8988T (cell line): ENCODE measurements around the gene EXD3.

ENCODE experiments used
- DNase-seq: peaks from one replicate; pipeline ENCODE4 v3.0.0; 2011

The EXD3 gene

GRCh38 chr9:137303151-137303892 is 119.6 kb downstream of the EXD3 start:
- DNase-seq: no peak

DNA sequence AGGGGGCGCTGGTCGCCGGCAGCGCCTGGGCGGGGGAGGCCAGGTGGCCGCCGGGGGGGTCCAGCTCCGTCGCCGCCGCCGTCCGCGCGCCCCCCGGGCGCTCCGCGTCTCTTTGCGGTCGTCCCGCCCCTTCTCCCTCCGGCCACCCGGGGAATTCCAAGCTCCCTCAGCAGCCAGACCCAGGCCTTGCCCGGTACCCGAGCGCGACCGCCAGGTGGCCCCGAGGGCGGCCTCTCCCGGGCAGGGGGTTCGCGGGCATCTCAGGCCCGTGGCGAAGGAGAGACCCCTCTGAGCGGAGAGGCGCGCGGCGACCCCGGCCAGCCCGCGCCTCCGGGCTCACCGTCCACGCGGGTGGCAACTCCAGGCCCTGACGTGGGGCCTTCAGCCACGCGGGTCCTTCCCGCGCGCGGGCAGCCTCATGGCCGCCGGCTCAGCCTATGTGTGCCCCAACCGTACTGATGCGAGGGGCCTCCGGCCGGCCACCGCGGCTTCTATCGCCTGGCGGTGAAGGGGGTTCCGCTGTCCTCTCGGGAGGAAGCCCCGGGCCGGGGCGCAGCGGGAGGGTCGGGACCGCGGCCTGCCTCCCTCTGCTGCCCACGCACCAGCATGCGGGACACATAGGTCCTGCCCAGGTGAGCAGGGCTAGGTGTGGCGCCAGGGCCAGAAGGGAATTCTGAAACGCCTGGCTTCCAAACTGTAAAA is 120.4 kb downstream of the EXD3 start:
- DNase-seq: peak; percentile 98

DNA sequence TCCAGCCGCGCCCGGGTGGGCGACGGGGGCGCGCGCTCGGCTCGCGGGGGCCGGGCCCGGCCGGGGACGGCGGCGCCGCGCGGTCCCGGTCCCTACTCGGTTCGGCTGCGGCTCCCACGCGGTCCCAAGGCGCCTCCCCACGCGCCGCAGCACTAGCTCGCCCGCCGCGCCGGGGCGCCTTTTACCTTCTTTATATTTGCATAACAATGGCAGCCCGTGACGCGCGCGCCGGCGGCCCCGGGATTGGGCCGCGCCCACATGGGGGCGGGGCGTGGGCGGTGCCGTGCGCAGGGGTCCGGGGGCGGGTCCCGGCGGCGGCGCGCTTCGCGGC is 120.9 kb downstream of the EXD3 start, which contains the start of gene NRARP:
Gene NRARP, minus strand, starts transcription at position 154 of the 331 bp plus-strand sequence. CDS start 343 bp downstream, outside the sequence.
- peak; percentile 91 for DNase-seq

- DNase-seq: peak; percentile 89
These were observed 121.6 kb downstream of the EXD3 start for GRCh38 chr9:137301081-137301947.

DNA sequence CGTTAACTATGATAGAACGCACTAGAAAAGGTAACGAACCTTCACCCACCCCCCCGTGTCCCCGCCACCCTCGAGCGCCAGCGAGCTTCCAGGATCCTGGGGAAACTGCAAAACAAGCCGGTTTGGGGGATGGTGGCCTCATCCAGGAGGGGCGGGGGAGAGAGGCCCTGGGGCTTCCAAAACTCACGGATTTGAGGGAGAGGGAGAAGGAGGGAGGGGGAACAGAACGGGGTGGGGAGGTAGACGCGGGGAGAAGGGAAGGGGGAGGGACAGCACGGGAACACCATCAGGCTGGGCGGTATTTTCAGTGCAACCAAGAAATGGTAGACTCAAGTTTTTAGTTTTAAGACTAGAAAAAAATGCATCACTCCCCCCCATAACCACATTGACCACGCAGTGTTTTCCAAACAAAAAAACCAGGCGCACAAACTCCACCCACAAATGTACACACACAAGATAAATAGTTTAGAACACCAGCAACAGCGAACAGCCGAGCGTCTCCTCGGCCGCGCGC is 122.3 kb downstream of the EXD3 start:
- no peak for DNase-seq

DNA sequence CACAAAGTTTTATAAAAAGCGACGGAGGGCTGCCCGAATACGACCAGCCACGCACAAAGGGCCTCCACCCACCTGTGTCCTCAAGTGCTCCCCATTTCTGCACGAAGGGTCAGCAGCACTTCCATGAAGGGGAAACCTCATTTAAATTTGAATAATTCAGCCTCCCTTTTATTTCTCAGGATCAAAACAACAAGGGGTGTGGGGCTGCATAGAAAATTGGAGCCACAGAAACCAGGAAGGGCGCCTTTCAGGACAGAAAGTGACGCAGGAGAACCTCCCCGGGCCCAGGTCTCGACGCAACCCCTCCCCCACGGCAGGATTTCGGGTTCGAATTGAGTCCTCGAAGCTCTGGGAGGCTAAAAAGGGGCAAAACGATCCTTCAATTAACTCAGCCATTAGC is 123.0 kb downstream of the EXD3 start:
- DNase-seq: no peak

GRCh38 chr9:137299203-137299565 is 123.8 kb downstream of the EXD3 start:
- no peak for DNase-seq

- no peak for DNase-seq
These were observed 124.4 kb downstream of the EXD3 start for GRCh38 chr9:137298401-137299202.

- DNase-seq: no peak
These were observed 125.0 kb downstream of the EXD3 start for GRCh38 chr9:137297966-137298365.

DNA sequence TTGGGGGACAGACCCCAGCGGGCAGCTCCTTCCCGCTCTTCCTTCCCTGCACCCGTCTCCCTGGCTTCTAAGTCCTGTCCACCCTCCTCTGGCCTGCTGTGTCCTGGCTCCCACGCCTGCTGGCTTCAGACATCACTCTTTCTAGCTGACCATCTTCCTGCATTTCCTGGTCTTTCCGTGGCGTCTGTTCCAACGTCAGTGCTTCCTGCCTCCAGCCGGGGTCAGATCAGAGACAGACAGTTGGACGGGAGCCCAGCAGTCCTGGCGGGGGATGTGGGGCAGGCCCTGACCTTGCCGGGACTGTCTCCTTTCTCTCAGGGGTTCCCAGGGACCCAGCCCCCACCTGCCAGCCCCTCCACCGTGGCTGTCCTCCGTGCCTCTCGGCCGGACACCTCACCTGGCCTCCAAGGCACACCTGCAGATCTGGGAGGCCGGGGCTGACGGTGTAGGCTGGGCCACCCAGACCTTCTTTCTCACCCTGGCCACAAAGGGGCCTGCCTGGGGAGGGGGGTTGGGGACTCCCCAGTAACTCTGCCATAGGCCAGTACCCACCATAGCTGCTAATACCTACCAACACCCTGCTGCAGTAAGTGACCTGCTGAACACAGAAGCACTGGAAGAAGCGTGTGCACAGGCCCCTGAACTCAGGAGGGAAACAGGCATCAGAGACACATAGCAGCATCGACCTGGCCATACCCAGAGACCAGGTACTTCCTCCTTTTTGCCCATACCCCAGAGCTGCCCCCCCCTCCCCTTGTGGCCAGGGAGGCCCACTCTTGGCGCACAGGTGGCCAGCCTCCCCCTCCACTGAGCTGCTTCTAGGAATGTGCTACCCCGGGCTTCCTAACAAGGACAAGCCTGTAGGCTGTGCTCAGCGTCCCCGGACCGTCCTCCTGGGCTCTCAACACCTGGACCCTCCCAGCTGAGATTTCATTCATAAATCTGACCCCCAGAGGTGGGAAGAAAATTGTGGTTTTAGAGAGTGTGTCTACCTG is 126.0 kb downstream of the EXD3 start:
- DNase-seq: no peak

- no peak for DNase-seq
These were observed 126.9 kb downstream of the EXD3 start for GRCh38 chr9:137295849-137296669.

DNA sequence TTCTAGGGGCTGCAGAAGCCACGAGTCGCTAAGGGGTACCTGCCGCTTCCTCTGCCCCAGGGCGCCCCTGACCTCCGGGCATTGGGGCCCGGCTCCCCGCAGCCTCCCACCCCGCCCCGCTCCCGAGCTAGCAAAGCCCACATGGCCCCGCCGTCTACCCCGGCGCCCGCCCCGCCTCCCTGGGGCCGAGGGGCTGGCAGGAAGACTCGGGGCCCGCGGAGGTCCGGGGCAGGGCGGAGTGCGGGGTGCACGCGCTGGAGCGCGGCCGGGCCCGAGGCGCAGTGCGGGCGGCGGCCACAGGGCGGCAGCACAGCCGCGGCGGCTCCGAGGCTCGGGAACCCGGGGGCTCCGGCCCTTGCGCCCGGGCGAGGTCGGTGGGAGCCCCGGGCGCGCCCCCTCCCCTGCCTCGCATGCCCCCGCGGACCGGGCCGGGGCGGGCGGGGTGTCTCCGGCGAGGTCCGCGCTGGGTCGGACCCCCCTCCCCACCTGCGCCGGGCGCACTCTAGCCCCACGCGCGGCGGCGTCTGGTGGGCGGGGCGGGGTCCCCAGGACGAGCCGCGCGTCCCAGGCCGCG is 127.6 kb downstream of the EXD3 start:
- DNase-seq: peak; percentile 98

- no peak for DNase-seq
These were observed 128.2 kb downstream of the EXD3 start for GRCh38 chr9:137294681-137295237.

DNA sequence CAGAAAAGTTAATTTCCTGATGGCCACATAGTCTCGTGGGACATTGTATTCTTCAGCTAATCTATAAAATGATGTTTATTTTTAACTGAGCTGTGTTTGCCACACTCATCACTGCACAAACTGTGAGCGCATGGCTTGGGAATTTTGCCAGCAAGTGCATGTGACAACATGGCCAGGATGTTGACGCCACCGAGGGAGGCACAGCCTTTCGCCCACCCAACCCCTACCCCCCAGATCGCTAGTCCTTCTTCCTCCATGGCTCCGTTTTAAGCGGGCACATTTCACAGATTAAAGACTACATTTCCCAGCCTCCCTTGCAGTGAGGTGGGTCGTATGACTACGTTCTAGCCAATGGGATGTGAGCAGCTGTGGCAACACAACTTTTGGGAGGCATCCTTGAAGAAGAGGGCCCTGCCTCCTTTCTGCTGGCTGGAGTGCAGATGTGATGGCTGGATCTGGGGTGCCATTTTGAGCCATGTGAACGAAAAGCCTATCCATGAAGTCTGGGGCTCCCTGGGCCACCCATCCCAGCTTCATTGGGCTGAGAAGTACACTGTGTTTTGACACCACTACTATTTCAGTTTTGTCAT is 128.8 kb downstream of the EXD3 start:
- peak; percentile 92 for DNase-seq

- DNase-seq: no peak
These were observed 129.4 kb downstream of the EXD3 start for GRCh38 chr9:137293482-137294090.

GRCh38 chr9:137293094-137293481 is 129.9 kb downstream of the EXD3 start:
- DNase-seq: no peak

GRCh38 chr9:137286975-137287383 is 136.0 kb downstream of the EXD3 start:
- DNase-seq: peak; percentile 97

DNA sequence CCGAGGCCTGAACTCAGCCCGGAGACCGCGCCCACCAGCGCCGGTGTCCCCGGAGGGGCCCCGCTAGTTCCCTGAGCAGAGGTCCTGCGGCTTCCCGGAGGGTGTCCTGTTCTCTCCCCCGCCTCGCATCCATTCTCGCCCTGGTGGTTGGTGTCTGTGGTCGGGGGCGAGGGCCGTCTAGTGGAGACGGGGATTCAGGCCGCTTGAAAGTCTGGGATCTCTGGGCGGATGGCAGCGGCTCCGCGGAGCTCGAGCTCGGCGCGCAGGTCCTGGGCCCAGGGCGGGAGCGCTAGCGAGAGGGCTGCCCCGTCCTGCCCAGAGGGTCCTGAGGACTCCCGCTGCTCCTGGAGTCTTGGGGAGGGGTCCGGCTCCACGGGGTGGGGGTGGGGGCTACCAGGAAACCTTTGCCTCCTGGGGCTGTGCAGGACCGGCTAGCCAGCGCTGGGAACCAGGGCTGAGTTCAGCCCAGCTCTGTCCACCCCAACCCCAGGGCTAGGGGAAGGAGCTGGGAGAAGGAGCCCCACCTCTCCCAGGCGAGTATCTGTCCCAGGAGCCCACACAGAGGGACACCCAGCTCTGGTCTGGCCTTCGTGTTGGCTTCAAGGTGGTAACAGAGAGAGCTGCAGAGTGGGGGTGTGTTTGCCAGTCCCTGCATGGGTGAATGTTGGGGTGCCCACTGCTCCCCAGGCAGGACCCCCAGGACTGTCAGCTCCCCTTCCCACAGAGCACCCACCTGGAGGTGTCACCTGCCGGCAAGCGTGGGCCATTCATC is 141.4 kb downstream of the EXD3 start:
- DNase-seq: no peak
